VCaP (cell line): ENCODE results near the gene MORN1.
"Not testable (repeated sequence)": the region's sequence is repeated elsewhere in the genome, so short reads cannot be mapped to it uniquely, and the experiment has no call there.

Experiments used
- H3K27ac ChIP-seq: fragments of 450-650 bp; 2 replicates; pipeline ENCODE4 v1.5.1; 2017
- CTCF ChIP-seq: fragments of 450-650 bp; conservative IDR thresholded peaks from 2 replicates; pipeline ENCODE4 v1.5.1; 2017; ENCODE audit warnings: mild to moderate bottlenecking, moderate library complexity

MORN1 gene

GRCh38 chr1:2334883-2335534, 56.3 kb downstream of the MORN1 start:
- no peak for TF ChIP-seq CTCF
- H3K27ac ChIP-seq = no peak overlapping the region

DNA sequence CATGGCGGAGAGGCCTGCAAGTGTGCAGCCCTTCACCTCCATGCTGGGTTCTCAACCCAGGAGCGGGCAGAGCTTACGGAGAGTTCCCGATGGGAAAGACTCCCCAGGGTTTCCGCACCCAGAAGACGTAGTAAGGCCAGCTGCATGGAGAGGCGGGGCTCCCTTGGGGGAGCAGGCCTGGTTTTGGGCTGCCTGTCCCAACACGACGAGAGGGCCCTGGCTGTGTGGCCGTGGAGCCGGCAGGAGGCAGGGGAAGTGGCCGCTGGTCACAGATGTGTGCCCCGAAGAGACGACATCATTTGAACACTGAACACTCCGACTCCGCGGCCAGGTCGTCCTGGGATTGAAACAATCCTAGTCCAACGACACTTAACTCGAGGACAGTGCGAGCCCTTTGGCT, 57.0 kb downstream of the MORN1 start:
- no peak for TF ChIP-seq CTCF
- no peak overlapping the region for H3K27ac ChIP-seq

GRCh38 chr1:2331580-2331979, 59.8 kb downstream of the MORN1 start:
- not testable (repeated sequence) for H3K27ac ChIP-seq

DNA sequence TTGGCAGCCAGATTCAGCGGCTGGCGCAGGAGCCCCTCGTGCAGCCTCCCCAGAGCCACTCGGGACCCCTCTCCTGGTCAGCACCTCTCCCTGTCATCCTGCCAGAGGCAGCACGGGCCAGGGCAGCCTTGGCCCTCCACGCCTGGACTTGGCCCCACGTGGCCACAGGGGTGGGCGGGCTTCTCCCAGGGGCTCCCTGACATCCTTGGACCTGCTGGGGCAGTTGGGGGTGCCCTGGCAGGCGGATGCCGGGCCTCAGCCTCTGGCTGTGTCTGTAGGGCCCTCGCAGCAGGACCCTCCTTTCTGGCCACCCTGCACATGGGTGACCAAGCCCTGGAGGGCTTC, 60.2 kb downstream of the MORN1 start:
- H3K27ac ChIP-seq = no peak overlapping the region
- no peak for TF ChIP-seq CTCF

DNA sequence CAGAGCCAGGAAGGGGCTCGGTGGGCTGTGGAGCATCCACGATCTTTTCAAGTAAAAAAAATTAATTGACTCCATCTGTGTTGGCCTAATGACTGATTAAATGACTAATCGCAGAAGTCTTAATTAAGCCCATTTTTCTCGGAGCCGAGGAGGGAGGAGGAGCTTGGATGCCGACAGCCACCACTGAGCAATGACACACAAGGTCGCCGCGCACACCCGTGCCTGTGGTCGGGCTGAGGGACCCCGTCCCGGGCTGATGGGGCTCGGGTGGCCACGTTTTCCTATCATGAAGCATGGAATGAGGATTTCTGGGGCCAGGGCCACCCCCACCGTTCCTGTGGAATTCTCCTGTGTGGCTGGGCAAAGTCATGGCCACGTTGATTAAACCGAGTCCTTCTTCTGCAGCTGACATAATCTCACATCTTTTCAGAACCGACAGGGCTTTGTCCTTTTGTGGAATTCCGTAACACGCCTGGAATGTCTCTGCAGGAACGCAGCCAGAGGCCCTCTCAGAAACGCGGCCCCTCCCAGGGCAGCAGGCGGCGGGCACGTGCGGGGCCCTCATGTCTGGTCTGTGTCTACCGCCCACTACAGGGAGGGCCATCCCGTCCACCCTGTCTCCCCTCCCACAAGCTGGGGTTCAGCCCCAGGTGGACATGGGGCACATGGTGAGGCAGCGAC, 60.7 kb downstream of the MORN1 start:
- H3K27ac ChIP-seq = no peak overlapping the region
- TF ChIP-seq CTCF = no peak

DNA sequence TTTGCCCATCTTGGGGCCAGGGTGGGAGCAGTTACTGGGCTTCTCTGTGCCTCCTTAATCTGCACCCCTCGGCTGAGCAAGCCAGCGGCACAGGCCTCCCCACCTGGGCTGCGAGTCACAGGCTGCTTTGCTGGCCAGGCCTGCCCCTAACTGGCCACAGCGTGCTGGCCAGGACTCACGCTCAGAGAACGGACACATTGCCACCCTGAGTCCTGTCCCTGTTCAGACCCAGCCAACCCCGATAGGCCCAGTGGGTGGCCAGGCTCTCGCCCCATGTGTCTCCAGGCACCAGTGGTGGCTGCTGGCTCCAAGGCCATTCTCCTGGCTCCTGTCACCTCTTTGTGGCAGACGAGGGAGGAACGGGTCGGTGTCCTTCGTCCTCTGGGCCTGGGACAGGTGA, 61.3 kb downstream of the MORN1 start:
- H3K27ac ChIP-seq = no peak overlapping the region
- TF ChIP-seq CTCF = no peak

DNA sequence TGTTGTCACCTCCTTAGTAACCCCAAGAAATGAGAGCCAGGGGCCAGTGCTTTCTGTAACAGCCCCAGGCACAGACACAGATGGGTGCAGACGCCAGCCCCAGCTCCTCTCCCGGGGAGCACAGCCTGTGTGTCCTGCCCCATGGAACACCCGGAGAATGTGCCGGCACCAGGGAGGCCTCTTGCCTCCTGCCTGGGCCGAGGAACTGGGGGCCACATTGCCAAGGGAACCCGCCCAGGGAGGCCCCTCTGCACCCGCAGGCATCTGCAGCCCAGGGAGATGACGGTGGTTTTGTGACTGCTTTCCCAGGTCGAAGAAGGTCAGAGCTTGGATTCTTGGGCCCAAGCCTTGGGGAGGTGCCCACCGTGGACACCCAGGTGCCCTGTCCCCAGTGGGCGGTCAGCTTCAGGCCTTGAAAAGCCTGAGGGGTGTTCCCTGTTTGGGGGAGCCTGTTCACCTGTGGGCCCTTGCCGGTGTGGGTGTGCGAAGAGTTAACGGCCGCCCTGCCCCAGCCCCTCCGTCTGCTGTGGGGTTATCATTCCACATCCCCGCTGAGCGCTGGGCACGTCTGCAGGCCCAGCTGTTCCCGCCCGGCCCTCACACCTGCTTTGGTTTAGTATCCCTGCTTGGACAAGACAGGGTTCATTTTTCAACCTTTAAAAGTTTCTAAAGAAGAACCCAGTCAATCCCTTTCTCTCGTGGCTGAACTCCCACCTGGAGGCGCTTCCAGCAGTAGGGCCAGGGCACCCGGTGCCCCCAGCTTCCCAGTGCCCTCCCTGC, 62.5 kb downstream of the MORN1 start:
- no peak overlapping the region for H3K27ac ChIP-seq
- no peak for TF ChIP-seq CTCF

DNA sequence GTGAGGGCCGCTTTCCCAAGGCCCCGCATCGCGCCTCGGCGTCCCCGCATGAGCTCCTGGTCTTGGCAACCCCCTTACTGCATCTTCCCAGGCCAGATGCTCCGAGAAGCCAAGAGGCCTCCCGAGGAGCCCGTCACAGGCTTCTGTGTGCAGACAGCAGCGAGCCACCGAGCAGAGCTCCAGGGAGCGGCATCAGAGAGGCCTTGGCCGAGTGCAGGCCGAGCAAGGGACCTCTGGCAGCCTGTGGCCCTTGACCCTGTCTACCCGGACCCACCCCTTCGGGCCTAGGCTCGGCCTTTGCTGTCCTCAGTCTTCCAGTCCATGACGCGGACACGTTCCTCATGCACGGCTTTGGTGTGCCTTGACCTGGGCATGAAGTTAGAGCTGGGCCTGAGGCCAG, 63.5 kb downstream of the MORN1 start:
- TF ChIP-seq CTCF = no peak
- no peak overlapping the region for H3K27ac ChIP-seq

DNA sequence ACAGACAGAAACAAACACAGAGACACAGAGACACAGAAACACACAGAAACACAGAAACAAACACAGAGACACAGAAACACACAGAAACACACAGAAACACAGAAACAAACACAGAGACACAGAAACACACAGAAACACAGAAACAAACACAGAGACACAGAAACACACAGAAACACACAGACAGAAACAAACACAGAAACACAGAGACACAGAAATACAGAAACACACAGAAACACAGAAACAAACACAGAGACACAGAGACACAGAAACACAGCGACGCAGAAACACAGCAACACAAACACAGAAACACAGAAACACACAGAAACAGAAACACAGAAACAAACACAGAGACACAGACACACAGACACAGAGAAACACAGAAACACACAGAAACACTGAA, 64.2 kb downstream of the MORN1 start:
- not testable (repeated sequence) for H3K27ac ChIP-seq
